Activated gamma-delta T cell treated with Interleukin-2 at 50 U/mL for 16 hours (primary cell): ENCODE results near the gene DBH.
A peak's percentile ranks its signal among the peaks of the same experiment; 100 is the strongest.

Experiments used
- DNase-seq: peaks from one replicate; pipeline ENCODE4 v3.0.0-alpha.2; 2020

The DBH gene

GRCh38 chr9:133685653-133686609, 49.8 kb downstream of the DBH start:
- DNase-seq: no peak

- DNase-seq: no peak
These were observed 50.7 kb downstream of the DBH start for GRCh38 chr9:133686642-133687575.

GRCh38 chr9:133687856-133688761, 51.9 kb downstream of the DBH start:
- DNase-seq: no peak

GRCh38 chr9:133689151-133689763, 53.1 kb downstream of the DBH start:
- no peak for DNase-seq

GRCh38 chr9:133690081-133690561, 54.0 kb downstream of the DBH start:
- no peak for DNase-seq

GRCh38 chr9:133691191-133691590, 55.0 kb downstream of the DBH start:
- DNase-seq: no peak

GRCh38 chr9:133691626-133692363, 55.6 kb downstream of the DBH start:
- no peak for DNase-seq

GRCh38 chr9:133692364-133692985, 56.3 kb downstream of the DBH start:
- no peak for DNase-seq

GRCh38 chr9:133693116-133693515, 57.0 kb downstream of the DBH start:
- no peak for DNase-seq

- no peak for DNase-seq
These were observed 57.8 kb downstream of the DBH start for GRCh38 chr9:133693703-133694529.

- no peak for DNase-seq
These were observed 58.5 kb downstream of the DBH start for GRCh38 chr9:133694686-133695085.

GRCh38 chr9:133696071-133696472, 59.9 kb downstream of the DBH start:
- no peak for DNase-seq

GRCh38 chr9:133699546-133699945, 63.4 kb downstream of the DBH start:
- no peak for DNase-seq

- no peak for DNase-seq
These were observed 64.7 kb downstream of the DBH start for GRCh38 chr9:133700819-133701320.

GRCh38 chr9:133701321-133701980, 65.3 kb downstream of the DBH start:
- DNase-seq: peak; percentile 22

- peak; percentile 63 for DNase-seq
These were observed 66.0 kb downstream of the DBH start for GRCh38 chr9:133701981-133702797.

- DNase-seq: no peak
These were observed 66.8 kb downstream of the DBH start for GRCh38 chr9:133702798-133703590.
